CD4-positive, alpha-beta T cell treated with Interleukin-17A for 4 hours (primary cell): ENCODE data around the gene CDH22.

Experiments
- DNase-seq: peaks from one replicate; pipeline ENCODE4 v3.0.0-alpha.2; 2020; ENCODE audit warnings: mixed read lengths

The CDH22 gene

DNA sequence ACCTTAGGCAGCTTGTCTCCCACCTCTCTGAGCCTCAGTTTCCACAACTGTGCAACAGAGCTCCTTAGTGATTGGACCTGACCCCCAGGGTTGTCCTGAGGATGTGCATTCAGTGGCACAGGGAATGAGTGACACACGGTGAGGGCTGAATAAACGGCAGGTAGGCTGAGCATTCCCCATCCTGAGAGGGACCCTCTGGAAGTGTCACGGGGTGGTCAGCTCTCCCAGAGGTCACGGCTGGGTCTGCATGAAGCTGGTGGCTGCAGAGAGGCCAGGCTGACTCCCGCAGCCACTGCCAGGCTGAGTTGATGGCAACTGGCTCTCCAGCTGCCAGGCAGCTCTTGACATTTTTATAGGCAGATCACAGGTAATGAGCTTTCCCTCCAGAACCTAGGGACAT is 147.6 kb downstream of the CDH22 start:
- DNase-seq: no peak

DNA sequence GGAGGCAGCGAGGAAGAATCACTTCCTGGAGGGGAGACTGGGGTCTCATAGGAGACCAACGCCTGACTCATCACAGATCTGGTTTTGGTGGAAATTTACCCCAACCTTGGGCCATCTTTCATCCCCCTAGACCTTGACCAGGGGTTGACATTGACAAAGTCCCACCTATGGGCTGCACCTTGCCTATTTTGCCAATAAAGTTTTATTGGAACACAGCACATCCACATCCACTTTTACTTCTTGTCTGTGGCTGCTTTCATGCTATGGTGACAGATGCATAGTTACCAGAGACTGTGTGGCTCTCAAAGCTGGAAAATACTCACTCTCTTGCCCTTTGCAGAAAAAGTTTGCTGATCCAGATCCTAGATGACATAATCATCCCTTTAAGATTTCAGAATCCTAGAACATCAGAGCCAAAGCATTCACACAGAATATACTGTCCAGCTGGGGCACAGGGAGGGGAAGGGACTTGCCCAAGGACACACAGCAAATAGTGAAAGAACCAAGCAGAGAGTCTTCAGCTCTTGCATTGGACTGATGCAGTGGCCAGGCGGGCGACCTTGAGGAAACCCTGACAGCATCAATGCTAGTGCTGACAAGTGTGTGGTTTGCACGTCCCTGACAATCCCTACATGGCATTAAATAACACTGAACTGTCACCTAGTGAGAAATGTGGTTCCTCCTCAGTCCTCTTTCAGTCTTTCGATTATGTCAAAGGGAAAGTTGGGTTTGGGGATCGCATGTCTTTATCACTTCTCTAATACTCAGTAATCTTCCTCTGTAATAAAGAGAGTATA is 149.0 kb downstream of the CDH22 start:
- no peak for DNase-seq

GRCh38 chr20:46158476-46158987 is 149.8 kb downstream of the CDH22 start:
- no peak for DNase-seq

DNA sequence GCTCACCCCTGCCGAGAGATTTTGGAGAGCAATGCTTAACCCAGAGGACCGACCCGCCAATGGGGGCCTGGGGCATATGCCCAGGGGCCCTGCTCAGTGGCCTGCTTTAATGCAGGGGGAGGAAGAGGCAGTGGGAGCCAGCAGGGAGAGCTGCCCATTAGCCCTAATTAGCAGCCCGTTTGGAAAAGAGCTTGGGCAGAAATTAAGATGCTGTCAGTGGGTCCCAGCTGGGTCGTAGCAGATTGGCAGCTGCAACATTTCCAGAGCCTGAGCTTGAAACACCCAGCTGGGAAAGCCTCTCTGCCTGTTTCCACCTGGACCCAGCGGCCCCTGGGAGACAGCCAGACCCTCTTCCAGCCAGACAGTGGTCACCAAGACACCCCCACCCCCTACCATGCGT is 150.7 kb downstream of the CDH22 start:
- no peak for DNase-seq

- DNase-seq: no peak
Measured at GRCh38 chr20:46157076-46157592, 151.2 kb downstream of the CDH22 start.

- DNase-seq: no peak
Measured at GRCh38 chr20:46156065-46156464, 152.2 kb downstream of the CDH22 start.

GRCh38 chr20:46154796-46155195 is 153.5 kb downstream of the CDH22 start:
- DNase-seq: no peak

DNA sequence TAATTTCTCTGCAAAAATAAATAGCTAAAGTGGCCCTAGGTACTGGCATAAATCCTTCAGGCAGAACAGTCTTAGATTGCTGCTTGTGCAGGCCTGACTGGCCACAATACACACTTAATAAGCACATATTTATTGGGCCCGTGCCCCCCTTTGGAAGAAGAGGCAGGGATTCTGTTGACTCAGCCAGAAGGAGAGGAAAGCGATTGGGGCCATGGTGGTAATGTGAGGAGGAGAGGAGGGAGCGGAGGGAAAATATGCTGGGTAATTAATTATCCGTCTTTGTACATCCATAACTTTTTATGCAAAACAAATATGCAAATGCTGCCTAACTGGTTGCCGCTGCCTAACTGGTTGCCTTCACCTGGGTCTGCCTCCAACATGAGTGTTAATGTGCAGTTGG is 154.0 kb downstream of the CDH22 start:
- DNase-seq: no peak

GRCh38 chr20:46152824-46153586 is 155.3 kb downstream of the CDH22 start:
- DNase-seq: no peak

GRCh38 chr20:46151936-46152335 is 156.4 kb downstream of the CDH22 start:
- DNase-seq: peak; percentile 12

DNA sequence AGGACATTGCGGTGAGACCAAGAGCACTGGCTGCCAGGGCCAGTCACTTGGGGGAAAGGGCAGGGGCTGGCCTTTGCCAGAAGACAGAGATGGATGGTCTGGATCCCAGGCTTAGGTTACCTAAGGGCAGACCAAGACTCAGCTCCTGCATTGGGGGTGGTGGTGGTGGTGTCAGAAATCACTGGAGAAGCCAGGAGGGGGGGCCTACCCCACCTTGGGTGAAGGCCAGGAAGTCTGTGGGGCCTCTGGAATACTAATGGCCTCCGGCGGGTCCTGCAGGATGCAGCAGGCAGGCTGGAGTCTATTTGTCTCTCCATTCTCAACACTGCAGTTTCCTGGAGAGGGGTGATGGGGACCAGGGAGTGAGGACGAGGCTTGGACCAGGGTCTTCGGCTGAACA is 157.4 kb downstream of the CDH22 start:
- no peak for DNase-seq

DNA sequence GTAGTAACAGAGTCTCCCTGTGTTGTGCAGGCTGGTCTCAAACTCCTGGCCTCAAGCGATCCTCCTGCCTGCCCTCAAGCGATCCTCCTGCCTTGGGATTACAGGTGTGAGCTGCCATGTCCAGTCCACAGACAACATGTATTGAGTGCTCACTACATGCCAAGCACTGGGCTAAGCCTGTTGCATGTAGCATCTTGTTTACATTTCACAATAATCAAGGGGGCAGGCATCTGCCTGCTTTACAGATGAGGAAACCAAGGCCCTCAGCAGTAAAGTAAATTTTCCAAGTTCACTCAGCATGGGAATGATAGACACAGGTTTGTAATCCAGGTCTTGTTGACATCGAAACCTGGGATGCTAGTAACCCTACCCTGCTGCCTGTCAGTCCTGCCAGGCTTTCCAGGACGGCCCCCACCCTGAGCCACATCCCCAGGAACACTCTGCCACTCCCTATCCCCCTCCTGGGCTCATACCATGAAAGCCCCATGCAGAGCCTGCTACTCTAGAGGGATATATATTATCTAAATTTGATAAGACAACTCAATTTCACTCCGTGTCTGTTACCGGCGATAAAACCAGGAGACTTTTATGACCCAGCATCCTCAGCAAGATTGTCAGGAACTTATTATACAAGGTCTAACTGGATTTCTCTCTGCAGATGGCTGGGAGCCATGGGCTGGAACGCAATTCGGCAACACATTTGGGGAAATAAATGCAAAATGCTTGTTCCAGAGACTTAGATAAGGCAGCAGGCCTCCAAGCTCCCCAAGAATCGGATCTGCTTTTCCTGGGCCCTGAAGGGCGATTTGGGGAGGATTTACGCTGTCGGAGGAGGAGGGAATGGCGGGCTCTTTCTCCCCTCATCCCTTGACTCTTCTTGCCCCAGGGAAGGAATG is 159.7 kb downstream of the CDH22 start:
- no peak for DNase-seq

- no peak for DNase-seq
Measured at GRCh38 chr20:46145713-46146112, 162.6 kb downstream of the CDH22 start.

DNA sequence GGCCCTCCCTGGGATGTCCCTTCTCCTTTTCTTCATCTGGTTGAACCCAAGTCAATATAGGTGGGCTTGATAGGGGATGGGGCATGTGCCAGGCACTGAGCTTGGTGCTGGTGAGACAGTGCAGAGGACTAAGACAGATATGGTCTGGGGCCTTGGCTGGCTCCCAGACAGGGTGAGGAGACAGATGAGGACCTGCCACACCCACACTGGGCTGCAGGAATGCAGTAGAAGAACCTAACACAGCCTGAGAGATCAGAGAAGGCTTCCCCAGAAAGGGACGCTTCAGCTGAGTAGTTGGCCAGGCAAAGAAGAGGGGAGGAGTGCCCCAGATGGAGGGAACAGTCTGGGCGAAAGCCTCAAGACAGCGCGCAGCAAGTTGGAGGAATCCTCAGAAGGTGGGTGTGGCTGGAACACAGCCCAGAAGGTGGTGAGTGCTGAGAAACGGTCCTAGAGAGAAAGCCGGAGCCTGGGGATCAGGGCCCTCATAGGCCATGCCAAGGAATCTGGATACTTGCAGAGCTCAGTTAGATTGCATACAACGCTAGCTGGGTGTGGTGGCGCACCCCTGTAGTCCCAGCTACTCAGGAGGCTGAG is 163.8 kb downstream of the CDH22 start:
- DNase-seq: no peak

DNA sequence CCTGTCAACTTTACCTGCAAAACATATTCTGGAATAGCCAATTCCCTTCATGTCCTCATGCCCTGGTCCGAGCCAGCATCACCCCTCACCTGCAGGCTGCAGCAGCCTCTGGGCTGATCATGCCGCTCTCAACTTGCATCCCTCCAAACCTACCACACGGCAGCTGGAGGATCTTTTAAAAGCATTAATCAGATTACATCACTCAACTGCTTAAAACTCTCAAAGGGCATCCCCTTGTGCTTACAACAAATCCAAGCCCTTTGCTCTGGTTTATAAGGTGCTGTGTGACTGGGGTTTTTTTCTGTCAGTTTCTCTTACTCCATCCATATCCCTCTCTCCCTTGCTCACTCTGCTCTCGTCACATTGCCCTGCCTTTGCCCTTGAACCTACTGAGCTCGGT is 166.2 kb downstream of the CDH22 start:
- no peak for DNase-seq

DNA sequence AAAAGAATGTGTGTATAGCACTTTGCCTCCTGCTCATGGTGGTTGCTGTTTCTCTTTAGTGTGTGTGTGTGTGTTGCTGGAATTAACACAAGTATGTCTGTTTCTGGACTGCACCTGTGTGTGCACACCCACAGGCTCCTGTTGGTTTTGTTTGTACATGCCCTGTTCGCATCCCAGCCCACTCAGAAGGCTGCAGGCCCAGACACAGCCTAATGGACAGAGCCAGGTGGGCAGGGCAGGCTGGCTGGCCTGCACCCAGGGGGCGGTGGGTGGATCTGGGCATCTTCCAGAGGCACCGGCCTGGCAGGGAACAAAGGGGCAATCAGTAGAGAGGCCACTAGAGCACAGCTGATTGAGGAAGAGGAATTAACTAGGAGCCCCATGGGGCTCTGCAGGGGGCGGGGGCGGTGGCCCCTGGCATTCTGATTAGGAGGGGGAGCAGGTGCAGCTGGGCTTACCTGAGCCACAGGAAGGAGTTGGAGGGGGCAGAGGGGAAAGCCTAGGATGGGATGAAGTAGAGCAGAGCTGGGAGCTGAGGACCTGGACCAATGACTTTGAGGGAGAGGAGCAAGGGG is 168.3 kb downstream of the CDH22 start:
- DNase-seq: no peak

DNA sequence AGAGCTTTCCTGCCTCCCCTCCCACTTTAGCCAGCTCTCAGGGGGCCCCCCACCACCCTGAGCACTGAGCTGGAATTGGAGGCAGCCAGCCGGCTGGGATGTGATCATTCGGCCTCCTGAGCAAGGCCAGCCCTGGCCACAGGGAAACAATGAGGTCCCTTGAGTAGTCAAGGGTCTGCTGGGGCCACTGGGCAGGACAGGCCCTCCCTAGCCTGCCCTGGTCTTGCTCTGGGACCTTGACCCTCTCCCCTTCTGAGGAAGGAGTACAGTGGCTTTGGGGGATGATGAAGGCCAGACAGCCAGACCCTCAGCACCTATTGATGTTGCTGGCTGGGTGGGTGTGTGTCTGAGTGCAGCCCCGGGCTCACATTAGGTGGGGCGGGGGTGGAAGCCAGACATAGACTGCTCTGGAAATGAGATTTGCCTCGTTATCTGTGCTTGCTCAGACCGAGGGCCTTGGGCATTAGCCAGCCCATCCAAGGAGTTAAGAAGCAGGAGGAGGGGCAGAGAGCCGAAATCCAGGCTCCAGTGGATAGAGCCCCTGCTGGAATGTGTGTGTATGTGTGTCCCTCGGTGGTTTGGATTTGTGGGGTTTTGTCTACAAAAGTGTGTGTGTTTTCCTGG is 168.9 kb downstream of the CDH22 start:
- no peak for DNase-seq

DNA sequence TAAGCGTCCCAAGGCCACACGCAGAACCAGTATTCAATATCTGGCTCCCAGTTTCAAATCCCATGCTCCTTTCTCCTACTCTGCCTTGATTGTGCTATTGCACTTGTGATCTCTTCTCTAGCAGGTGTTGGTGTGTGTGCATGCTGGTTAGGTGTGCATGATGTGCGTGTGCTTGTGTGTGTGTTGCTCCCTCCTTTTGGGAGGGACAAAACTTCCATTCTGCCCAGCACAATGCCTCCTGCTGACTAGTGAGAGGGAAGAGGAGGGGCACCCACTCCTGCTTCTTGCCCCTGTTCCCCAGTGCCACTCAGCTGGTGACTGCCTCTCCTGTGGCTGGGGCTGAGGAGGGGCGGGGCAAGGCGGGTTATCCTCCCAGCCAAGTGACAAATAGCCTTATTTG is 170.5 kb downstream of the CDH22 start:
- no peak for DNase-seq

GRCh38 chr20:46135856-46136633 is 172.3 kb downstream of the CDH22 start:
- no peak for DNase-seq

- no peak for DNase-seq
Measured at GRCh38 chr20:46134716-46135115, 173.6 kb downstream of the CDH22 start.
